Sigmoid colon (tissue), 4 donors: ENCODE data around the gene F13B.

ENCODE experiments used
- CTCF ChIP-seq, 4 experiments: fragments of 450-650 bp in 3 of 4; fragments of 200-600 bp in 1 of 4; IDR thresholded peaks; one replicate each; pipeline ENCODE4 v1.5.1; 2016 to 2019; ENCODE audit warnings: antibody characterized with exemption in 4 of 4, mild to moderate bottlenecking in 3 of 4, moderate library complexity in 2 of 4
- EP300 ChIP-seq, 4 donors: sonication (generic); formaldehyde crosslinking; IDR thresholded peaks; one replicate each; pipeline ENCODE4 v1.6.1; 2017; ENCODE audit warnings: antibody characterized with exemption in 4 of 4
- POLR2A ChIP-seq, 2 donors: fragments of 450-650 bp; IDR thresholded peaks; one replicate each; pipeline ENCODE4 v1.6.1; 2016; ENCODE audit warnings: antibody characterized with exemption in 2 of 2, mild to moderate bottlenecking in 2 of 2, moderate library complexity in 2 of 2
- POLR2AphosphoS5 ChIP-seq, 4 donors: sonication (generic); formaldehyde crosslinking; IDR thresholded peaks; one replicate each; pipeline ENCODE4 v1.6.1; 2017; ENCODE audit warnings: antibody characterized with exemption in 4 of 4

- TF ChIP-seq CTCF (IDR thresholded peaks at IDR 0.05) (no peak), POLR2AphosphoS5 (IDR thresholded peaks at IDR 0.05) (no peak), POLR2A (IDR thresholded peaks at IDR 0.05) (no peak), EP300 (IDR thresholded peaks at IDR 0.05) (no peak)
These were observed 4.4 kb downstream of the F13B start for GRCh38 chr1:197062692-197063091.
